Activated CD4-positive, alpha-beta T cell treated with anti-CD3 and anti-CD28 coated beads, Interleukin-2, amount 50 U/mL, for 4 hours (primary cell): ENCODE results near the gene GLCCI1.
"Not testable (repeated sequence)": the region's sequence is repeated elsewhere in the genome, so short reads cannot be mapped to it uniquely, and the experiment has no call there.

Experiments
- DNase-seq, 2 experiments: peaks; one replicate each; pipeline ENCODE4 v3.0.0-alpha.2; 2020

GLCCI1 gene

GRCh38 chr7:7990441-7990761 is 21.8 kb downstream of the GLCCI1 start:
- DNase-seq = no peak

GRCh38 chr7:7992506-7992905 is 23.9 kb downstream of the GLCCI1 start:
- no peak for DNase-seq

GRCh38 chr7:7995348-7995747 is 26.8 kb downstream of the GLCCI1 start:
- not testable (repeated sequence) for DNase-seq

- DNase-seq = no peak
Measured at GRCh38 chr7:7996568-7996967, 28.0 kb downstream of the GLCCI1 start.

- no peak for DNase-seq
Measured at GRCh38 chr7:8000315-8000941, 31.8 kb downstream of the GLCCI1 start.

- DNase-seq = no peak
Measured at GRCh38 chr7:8003077-8003476, 34.5 kb downstream of the GLCCI1 start.

GRCh38 chr7:8005279-8005678 is 36.7 kb downstream of the GLCCI1 start:
- no peak for DNase-seq

GRCh38 chr7:8014399-8014798 is 45.8 kb downstream of the GLCCI1 start:
- DNase-seq = no peak

- no peak for DNase-seq
Measured at GRCh38 chr7:8015100-8015745, 46.6 kb downstream of the GLCCI1 start.

GRCh38 chr7:8015746-8016120 is 47.1 kb downstream of the GLCCI1 start:
- no peak for DNase-seq

GRCh38 chr7:8017423-8017822 is 48.8 kb downstream of the GLCCI1 start:
- DNase-seq = no peak

- no peak for DNase-seq
Measured at GRCh38 chr7:8018961-8019360, 50.4 kb downstream of the GLCCI1 start.

- no peak for DNase-seq
Measured at GRCh38 chr7:8022628-8023027, 54.0 kb downstream of the GLCCI1 start.

- no peak for DNase-seq
Measured at GRCh38 chr7:8035192-8035591, 66.6 kb downstream of the GLCCI1 start.

- no peak for DNase-seq
Measured at GRCh38 chr7:8035647-8036518, 67.3 kb downstream of the GLCCI1 start.

- no peak for DNase-seq
Measured at GRCh38 chr7:8037151-8037550, 68.6 kb downstream of the GLCCI1 start.

GRCh38 chr7:8040768-8041369 is 72.3 kb downstream of the GLCCI1 start:
- no peak for DNase-seq

GRCh38 chr7:8042796-8043535 is 74.4 kb downstream of the GLCCI1 start:
- DNase-seq = no peak

GRCh38 chr7:8044761-8045430 is 76.3 kb downstream of the GLCCI1 start:
- no peak for DNase-seq

GRCh38 chr7:8048067-8048466 is 79.5 kb downstream of the GLCCI1 start:
- DNase-seq = not testable (repeated sequence)

GRCh38 chr7:8051373-8051772 is 82.8 kb downstream of the GLCCI1 start:
- no peak for DNase-seq

GRCh38 chr7:8051998-8052397 is 83.4 kb downstream of the GLCCI1 start:
- DNase-seq = no peak
